Measurements from ENCODE around the gene FDXR.
"Not testable (repeated sequence)": the region's sequence is repeated elsewhere in the genome, so short reads cannot be mapped to it uniquely, and the experiment has no call there.

FDXR gene

GRCh38 chr17:74871356-74872076 is 1.3 kb downstream of the FDXR start:
- no peak for DNase-seq (ENCODE audit: low read depth)

GRCh38 chr17:74870512-74870911 is 2.3 kb downstream of the FDXR start:
- DNase-seq (ENCODE audit: low read depth) = peak; percentile 15

GRCh38 chr17:74870028-74870427 is 2.8 kb downstream of the FDXR start:
- not testable (repeated sequence) for DNase-seq (ENCODE audit: low read depth)

- no peak for DNase-seq (ENCODE audit: low read depth)
Measured at GRCh38 chr17:74868908-74869255, 3.9 kb downstream of the FDXR start.

GRCh38 chr17:74868251-74868907 is 4.4 kb downstream of the FDXR start:
- no peak for DNase-seq (ENCODE audit: low read depth)

GRCh38 chr17:74866198-74866835 is 6.5 kb downstream of the FDXR start:
- no peak for DNase-seq (ENCODE audit: low read depth)

- DNase-seq (ENCODE audit: low read depth) = no peak
Measured at GRCh38 chr17:74865504-74866197, 7.1 kb downstream of the FDXR start.

- DNase-seq (ENCODE audit: low read depth) = peak; percentile 21
Measured at GRCh38 chr17:74864866-74865395, 7.9 kb downstream of the FDXR start.

GRCh38 chr17:74864297-74864865 is 8.4 kb downstream of the FDXR start:
- DNase-seq (ENCODE audit: low read depth) = no peak

GRCh38 chr17:74863420-74864296 is 9.1 kb downstream of the FDXR start:
- DNase-seq (ENCODE audit: low read depth) = no peak

GRCh38 chr17:74862919-74863318 is 9.9 kb downstream of the FDXR start:
- no peak for DNase-seq (ENCODE audit: low read depth)

GRCh38 chr17:74862108-74862901 is 10.5 kb downstream of the FDXR start:
- no peak for DNase-seq (ENCODE audit: low read depth)

GRCh38 chr17:74861662-74862107 is 11.1 kb downstream of the FDXR start:
- DNase-seq (ENCODE audit: low read depth) = no peak

- DNase-seq (ENCODE audit: low read depth) = no peak
Measured at GRCh38 chr17:74860872-74861661, 11.7 kb downstream of the FDXR start.

GRCh38 chr17:74860229-74860871 is 12.4 kb downstream of the FDXR start:
- DNase-seq (ENCODE audit: low read depth) = no peak

GRCh38 chr17:74859459-74860228 is 13.2 kb downstream of the FDXR start, which contains the start of gene GRIN2C:
Gene GRIN2C, minus strand, starts transcription at chr17:74859885. Its CDS starts 4,793 bp downstream, at chr17:74855092.
- DNase-seq (ENCODE audit: low read depth) = no peak

GRCh38 chr17:74858672-74859458 is 13.9 kb downstream of the FDXR start:
- no peak for DNase-seq (ENCODE audit: low read depth)

Data from stromal cell of bone marrow (primary cell).